Measurements from ENCODE around the gene MTHFSD. TPM values are rescaled to one million over a fixed set of nuclear protein-coding genes. Genes with fewer than 3 reads are reported as not detected.

The MTHFSD gene
- polyA plus RNA-seq, 1 donor = 33.8 TPM

GRCh38 chr16:86584726-86585721 is 30.0 kb upstream of the MTHFSD start:
- DNase-seq = no peak

- no peak for DNase-seq
Observed at GRCh38 chr16:86584071-86584685, 29.1 kb upstream of the MTHFSD start.

- no peak for DNase-seq
Observed at GRCh38 chr16:86581458-86581857, 26.4 kb upstream of the MTHFSD start.

DNA sequence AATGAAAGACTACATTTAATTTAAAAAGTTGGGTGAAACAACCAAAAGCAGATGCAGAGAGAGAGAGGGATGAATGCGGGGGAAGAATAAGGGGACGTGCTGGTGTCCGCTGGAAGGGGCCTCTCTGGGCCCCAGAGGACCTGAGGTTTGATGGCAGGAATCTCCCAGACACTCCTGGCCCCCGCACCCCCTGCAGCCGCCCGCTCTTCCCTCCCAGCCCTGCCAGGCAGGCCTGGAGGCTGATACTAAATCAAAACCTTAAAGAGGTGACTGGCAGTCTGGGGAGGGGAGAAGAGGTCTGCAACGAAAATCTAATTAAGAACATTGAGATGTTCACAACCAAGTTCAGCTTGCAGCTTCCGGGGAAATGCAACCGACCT is 25.7 kb upstream of the MTHFSD start:
- no peak for DNase-seq

DNA sequence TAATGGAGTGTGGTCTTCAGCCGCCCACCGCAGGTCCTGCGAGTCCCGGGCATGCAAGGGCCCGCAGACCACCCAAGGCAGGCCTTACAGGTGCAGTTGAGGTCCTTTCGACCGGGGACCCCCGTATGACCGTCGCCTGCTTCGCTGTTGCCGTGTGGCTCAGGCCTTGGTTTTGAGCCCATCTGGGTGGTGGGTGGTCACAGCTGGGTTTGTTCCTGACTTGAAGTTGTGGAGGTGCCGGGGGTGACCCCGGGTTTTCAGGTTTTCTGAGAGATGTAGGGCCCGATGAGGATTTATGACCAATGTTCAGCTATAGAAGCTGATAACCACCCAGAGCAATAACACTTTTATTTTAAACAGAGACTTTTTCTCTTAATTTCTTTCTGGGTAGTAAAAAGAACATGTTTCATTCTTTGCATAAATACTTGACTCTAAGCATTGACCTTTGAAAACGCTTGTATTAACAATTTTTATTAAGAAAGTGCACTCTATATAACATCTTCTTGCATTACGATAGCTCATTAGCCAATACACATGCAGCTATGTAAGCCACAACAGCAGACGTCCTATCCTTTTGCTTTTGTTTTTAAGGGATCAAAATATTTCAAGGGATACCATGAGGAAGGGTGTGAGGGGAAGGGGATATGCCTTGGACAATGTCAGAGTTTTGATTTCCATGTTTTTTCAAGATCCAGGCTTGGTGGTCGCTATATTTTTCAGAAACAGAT is 25.2 kb upstream of the MTHFSD start:
- no peak for DNase-seq

DNA sequence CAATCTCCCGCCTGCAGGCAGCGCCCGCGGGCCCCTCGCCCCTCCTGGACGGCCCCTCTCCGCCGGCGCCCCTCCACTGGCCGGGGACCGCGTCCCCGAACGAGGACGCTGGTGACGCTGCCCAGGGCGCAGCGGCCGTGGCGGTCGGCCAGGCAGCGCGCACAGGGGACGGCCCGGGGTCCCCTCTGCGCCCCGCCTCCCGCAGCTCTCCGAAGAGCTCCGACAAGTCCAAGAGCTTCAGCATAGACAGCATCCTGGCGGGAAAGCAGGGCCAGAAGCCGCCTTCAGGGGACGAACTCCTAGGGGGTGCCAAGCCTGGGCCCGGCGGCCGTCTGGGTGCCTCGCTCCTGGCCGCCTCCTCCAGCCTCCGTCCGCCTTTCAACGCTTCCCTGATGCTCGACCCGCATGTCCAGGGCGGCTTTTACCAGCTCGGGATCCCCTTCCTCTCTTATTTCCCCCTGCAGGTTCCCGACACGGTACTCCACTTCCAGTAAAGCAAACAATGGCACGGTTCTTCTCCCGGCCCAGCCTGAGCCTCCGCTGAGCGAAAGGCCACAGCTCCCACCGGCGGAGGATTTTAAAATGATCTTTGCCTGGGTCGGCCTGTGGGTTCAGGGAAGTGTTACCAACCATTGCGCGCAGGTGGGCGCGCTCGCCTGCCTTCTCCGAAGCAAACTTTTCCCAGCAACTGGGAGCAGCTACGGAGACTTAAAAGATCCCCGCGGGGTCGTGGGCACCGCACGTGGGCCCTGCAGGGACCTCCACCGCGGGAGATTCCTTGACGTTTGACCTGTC is 24.4 kb upstream of the MTHFSD start:
- no peak for DNase-seq

DNA sequence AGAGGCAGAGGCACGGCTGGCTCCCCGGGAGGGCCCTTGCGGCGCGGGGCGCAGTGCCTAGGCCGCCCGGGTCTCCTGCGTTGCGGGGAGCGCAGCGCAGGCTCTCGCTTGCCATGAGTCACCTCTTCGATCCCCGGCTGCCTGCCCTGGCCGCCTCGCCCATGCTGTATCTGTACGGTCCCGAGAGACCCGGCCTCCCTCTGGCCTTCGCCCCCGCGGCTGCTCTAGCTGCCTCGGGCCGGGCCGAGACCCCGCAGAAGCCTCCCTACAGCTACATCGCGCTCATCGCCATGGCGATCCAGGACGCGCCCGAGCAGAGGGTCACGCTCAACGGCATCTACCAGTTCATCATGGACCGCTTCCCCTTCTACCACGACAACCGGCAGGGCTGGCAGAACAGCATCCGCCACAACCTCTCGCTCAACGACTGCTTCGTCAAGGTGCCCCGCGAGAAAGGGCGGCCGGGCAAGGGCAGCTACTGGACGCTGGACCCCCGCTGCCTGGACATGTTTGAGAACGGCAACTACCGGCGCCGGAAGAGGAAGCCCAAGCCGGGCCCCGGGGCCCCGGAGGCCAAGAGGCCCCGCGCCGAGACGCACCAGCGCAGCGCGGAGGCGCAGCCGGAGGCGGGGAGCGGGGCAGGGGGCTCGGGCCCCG is 23.7 kb upstream of the MTHFSD start:
- DNase-seq = no peak

DNA sequence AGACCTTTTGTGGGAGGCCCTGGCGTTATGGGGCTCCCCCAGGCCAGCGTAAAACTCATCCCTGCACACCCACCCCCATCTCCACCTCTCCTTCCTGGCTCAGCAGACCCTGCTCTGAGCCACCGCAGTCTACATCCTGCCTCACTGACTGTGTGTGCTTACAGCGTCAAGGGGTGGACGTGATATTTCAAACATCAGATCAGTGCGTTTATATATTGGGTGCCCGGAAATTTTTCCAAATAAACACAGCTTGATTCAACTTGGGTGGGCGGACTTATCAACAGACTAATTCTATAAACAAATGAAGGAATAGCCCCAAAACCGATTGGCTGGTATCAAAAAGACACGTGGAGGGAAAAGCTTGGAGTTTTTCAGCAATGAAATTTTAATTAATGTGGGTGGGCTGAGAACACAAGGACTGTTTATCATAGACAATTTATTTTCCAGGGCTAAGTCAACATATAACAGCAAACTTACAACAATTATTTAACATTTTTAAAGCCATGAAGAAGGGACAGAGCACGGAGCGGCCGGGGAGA is 23.1 kb upstream of the MTHFSD start, which contains the start of gene FOXL1:
TSS of gene FOXL1 (plus strand) at position 489 of the 539 bp plus-strand sequence. CDS start 175 bp downstream, outside the sequence.
- no peak for DNase-seq

DNA sequence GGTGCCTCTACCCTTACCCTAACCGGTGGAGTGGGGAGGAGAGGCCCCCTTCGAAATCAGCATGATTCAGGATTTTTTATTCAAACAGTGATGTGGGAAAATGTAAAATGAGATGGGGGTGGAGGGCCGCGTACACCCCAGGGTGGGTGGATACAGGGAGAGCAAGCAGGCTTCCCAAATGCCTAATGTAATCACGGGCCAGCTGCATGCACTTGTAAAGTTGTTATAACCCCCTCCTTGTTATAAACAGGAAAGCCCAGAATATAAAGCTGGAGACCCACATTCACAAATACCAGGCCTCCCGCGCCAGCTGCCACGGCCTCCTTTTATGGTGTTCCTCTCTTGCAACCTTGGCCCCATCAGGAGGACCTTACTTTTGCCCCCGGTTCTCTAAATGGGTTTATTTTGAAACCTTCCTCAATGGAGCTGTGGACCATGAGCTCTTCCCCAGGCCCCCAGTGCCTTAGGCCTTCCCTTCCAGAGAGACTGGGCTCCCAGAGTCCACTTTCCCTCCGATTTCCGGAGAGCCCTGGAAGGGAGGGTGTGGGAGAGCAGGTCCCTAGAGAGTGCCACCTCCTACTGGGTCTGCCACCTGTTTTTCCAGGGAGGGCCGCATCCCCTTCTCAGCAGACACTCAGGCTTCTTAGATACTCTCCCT is 22.4 kb upstream of the MTHFSD start:
- no peak for DNase-seq

- DNase-seq = no peak
Observed at GRCh38 chr16:86576591-86577313, 21.7 kb upstream of the MTHFSD start.

GRCh38 chr16:86575754-86576557 is 20.9 kb upstream of the MTHFSD start:
- peak; percentile 95 for DNase-seq

- no peak for DNase-seq
Observed at GRCh38 chr16:86575095-86575685, 20.2 kb upstream of the MTHFSD start.

DNA sequence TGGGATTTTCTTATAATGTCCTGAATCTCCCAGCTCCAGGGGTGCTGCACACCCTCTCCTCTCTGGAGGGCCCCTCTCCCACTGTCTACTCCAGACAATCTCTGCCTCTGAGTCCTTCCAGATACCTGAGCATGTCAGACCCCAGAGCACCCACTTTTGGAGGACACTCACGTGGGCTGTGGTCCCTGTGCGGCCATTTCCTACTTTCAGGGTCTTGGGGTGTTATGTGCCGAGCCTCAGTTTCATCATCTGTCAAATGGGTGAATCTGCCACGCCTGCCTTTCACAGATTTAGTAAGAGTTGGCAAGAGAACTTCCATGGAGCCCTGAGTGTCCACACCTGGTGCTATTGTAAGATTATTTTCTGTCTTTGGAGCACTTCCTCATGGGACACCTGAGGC is 19.6 kb upstream of the MTHFSD start:
- DNase-seq = no peak

- DNase-seq = no peak
Observed at GRCh38 chr16:86573646-86574508, 18.8 kb upstream of the MTHFSD start.

GRCh38 chr16:86573215-86573614 is 18.2 kb upstream of the MTHFSD start:
- no peak for DNase-seq

- no peak for DNase-seq
Observed at GRCh38 chr16:86572606-86573005, 17.6 kb upstream of the MTHFSD start.

- no peak for DNase-seq
Observed at GRCh38 chr16:86572041-86572521, 17.0 kb upstream of the MTHFSD start.
